Chondrocyte (in vitro differentiated cells): ENCODE results near the gene CNTNAP1. TPM values are rescaled to one million over a fixed set of nuclear protein-coding genes. Genes with fewer than 3 reads are reported as not detected.
A peak's percentile ranks its signal among the peaks of the same experiment; 100 is the strongest.

Source experiments
- DNase-seq: peaks from one replicate; pipeline ENCODE4 v3.0.0; 2021; ENCODE audit warnings: mixed read lengths, low spot score
- H3K27ac Mint-ChIP-seq: one replicate; pipeline ENCODE4 v1.8.0; 2021; ENCODE audit warnings: mild to moderate bottlenecking, moderate library complexity, mixed read lengths; ENCODE audit not compliant: unreplicated experiment
- H3K27me3 Mint-ChIP-seq: 2 replicates; pipeline ENCODE4 v1.8.0; 2021; ENCODE audit warnings: low read depth, mixed read lengths
- H3K36me3 Mint-ChIP-seq: 2 replicates; pipeline ENCODE4 v1.8.0; 2021; ENCODE audit warnings: low read depth, mixed read lengths
- H3K4me1 Mint-ChIP-seq: 2 replicates; pipeline ENCODE4 v1.8.0; 2021; ENCODE audit warnings: low read depth, mild to moderate bottlenecking, mixed read lengths
- H3K4me3 Mint-ChIP-seq: one replicate; pipeline ENCODE4 v1.8.0; 2021; ENCODE audit warnings: mild to moderate bottlenecking, moderate library complexity, mixed read lengths; ENCODE audit not compliant: unreplicated experiment
- H3K9me3 Mint-ChIP-seq: 2 replicates; pipeline ENCODE4 v1.8.0; 2021; ENCODE audit warnings: low read depth, mixed read lengths
- CTCF ChIP-seq: fragments of 200-600 bp; sonication (generic); IDR thresholded peaks from 2 replicates; pipeline ENCODE4 v1.5.0; 2021; ENCODE audit warnings: antibody characterized with exemption, mild to moderate bottlenecking, moderate library complexity
- long read RNA-seq: library from polyadenylated mRNA; stranded (forward); transcript quantifications from one replicate; pipeline ENCODE4 v2.0.0, GENCODE V29; 2021
- total RNA-seq: library from RNA; stranded (reverse); gene quantifications from 3 replicates; pipeline ENCODE4 v1.2.1, GENCODE V29; 2021

Gene CNTNAP1
- total RNA-seq: 22.8 to 43.6 TPM (median 42.1 TPM) in 3 replicates
- long read RNA-seq, partial matches to known transcripts: 2 of 6 reads
- long read RNA-seq, other reads (novel, unspliced or antisense): 4 of 6 reads

GRCh38 chr17:42681976-42682721 lies at the start of gene CNTNAP1:
CNTNAP1 (plus strand) TSS chr17:42682531; CDS start chr17:42682830, 299 bp downstream.
- DNase-seq: no peak
- H3K27me3 Mint-ChIP-seq: no peaks in the 10 kb centered on the region
- TF ChIP-seq CTCF: no peak
- H3K36me3 Mint-ChIP-seq: peaks cover 12% of the 10 kb centered on the region
- peak within 1 kb of the TSS; percentile 95 for H3K27ac Mint-ChIP-seq
- H3K4me3 Mint-ChIP-seq: peak within 1 kb of the TSS; percentile 82
- H3K4me1 Mint-ChIP-seq: peaks cover 47% of the 10 kb centered on the region
- no peaks in the 10 kb centered on the region for H3K9me3 Mint-ChIP-seq

- Mint-ChIP-seq H3K27ac (no peak overlapping the region), H3K27me3 (no peaks in the 10 kb centered on the region), H3K4me3 (no peak overlapping the region), H3K36me3 (no peaks in the 10 kb centered on the region), H3K9me3 (no peaks in the 10 kb centered on the region), H3K4me1 (no peaks in the 10 kb centered on the region)
- no peak for TF ChIP-seq CTCF
- DNase-seq: no peak
Observed at GRCh38 chr17:42632949-42633444, 49.3 kb upstream of the CNTNAP1 start.

- Mint-ChIP-seq H3K4me3 (no peak overlapping the region), H3K36me3 (no peaks in the 10 kb centered on the region), H3K27ac (no peak overlapping the region), H3K27me3 (peaks cover 11% of the 10 kb centered on the region), H3K4me1 (no peaks in the 10 kb centered on the region), H3K9me3 (no peaks in the 10 kb centered on the region)
- no peak for TF ChIP-seq CTCF
- DNase-seq: no peak
Observed at GRCh38 chr17:42639525-42640113, 42.7 kb upstream of the CNTNAP1 start.

GRCh38 chr17:42640121-42640520 lies 42.2 kb upstream of the CNTNAP1 start:
- TF ChIP-seq CTCF: no peak

GRCh38 chr17:42642336-42642735 lies 40.0 kb upstream of the CNTNAP1 start:
- H3K36me3 Mint-ChIP-seq: no peaks in the 10 kb centered on the region
- H3K27ac Mint-ChIP-seq: no peak overlapping the region
- no peak overlapping the region for H3K4me3 Mint-ChIP-seq
- no peak for TF ChIP-seq CTCF
- H3K4me1 Mint-ChIP-seq: no peaks in the 10 kb centered on the region
- no peaks in the 10 kb centered on the region for H3K9me3 Mint-ChIP-seq
- no peak for DNase-seq
- H3K27me3 Mint-ChIP-seq: peaks cover 11% of the 10 kb centered on the region

More at GRCh38 chr17:42640121-42640520, 42.2 kb upstream of the CNTNAP1 start:
- Mint-ChIP-seq H3K36me3 (no peaks in the 10 kb centered on the region), H3K4me1 (no peaks in the 10 kb centered on the region), H3K4me3 (no peak overlapping the region), H3K27ac (no peak overlapping the region), H3K27me3 (peaks cover 11% of the 10 kb centered on the region), H3K9me3 (no peaks in the 10 kb centered on the region)
- DNase-seq: no peak
